Gastrocnemius medialis (tissue), 4 donors: ENCODE data around the gene FXYD7.

Experiments used
- CTCF ChIP-seq, 5 experiments: fragments of 450-650 bp in 3 of 5; fragments of 200-600 bp in 2 of 5; sonication (generic) in 2 of 5; IDR thresholded peaks in 4 of 5; conservative IDR thresholded peaks in 1 of 5; 1 replicate in 4 of 5; 2 replicates in 1 of 5; pipeline ENCODE4 v1.5.1; 2016 to 2019; ENCODE audit warnings: antibody characterized with exemption in 5 of 5, mild to moderate bottlenecking in 3 of 5, moderate library complexity in 3 of 5
- POLR2A ChIP-seq, 2 donors: fragments of 450-650 bp; IDR thresholded peaks; one replicate each; pipeline ENCODE4 v1.6.1; 2017; ENCODE audit warnings: antibody characterized with exemption in 2 of 2, mild to moderate bottlenecking in 2 of 2, moderate library complexity in 2 of 2

- TF ChIP-seq CTCF (IDR thresholded peaks at IDR 0.05 in 4 of 5, conservative IDR thresholded peaks at IDR 0.05 in 1 of 5), result no peak
- TF ChIP-seq POLR2A (IDR thresholded peaks at IDR 0.05), result no peak
Measured at GRCh38 chr19:35194012-35194984, 51.2 kb downstream of the FXYD7 start.
